Measurements from ENCODE around the gene NBPF12. TPM values are rescaled to one million over a fixed set of nuclear protein-coding genes. Genes with fewer than 3 reads are reported as not detected.
"Not testable (repeated sequence)": the region's sequence is repeated elsewhere in the genome, so short reads cannot be mapped to it uniquely, and the experiment has no call there.

NBPF12 gene
- total RNA-seq, 2 experiments from 2014 or later, result 7.8 to 7.9 TPM

- DNase-seq; H3K9me3 Mint-ChIP-seq; intact Hi-C loops (cut with micrococcal nuclease); POLR2A ChIA-PET; H3K36me3 Mint-ChIP-seq; H3K4me3 Mint-ChIP-seq; CTCF ChIA-PET; H3K27ac Mint-ChIP-seq; H3K27me3 Mint-ChIP-seq: not testable (repeated sequence)
- peaks cover 16% of the 10 kb centered on the region for H3K4me1 Mint-ChIP-seq (ENCODE audit: low read depth)
Measured at GRCh38 chr1:147026975-147027374, 88.9 kb downstream of the NBPF12 start.

GRCh38 chr1:147030066-147030653, 92.0 kb downstream of the NBPF12 start:
- CTCF ChIA-PET; H3K36me3 Mint-ChIP-seq; H3K27ac Mint-ChIP-seq; intact Hi-C loops (cut with micrococcal nuclease); H3K9me3 Mint-ChIP-seq; H3K27me3 Mint-ChIP-seq; H3K4me3 Mint-ChIP-seq; DNase-seq: not testable (repeated sequence)
- peaks cover 29% of the 10 kb centered on the region for H3K4me1 Mint-ChIP-seq (ENCODE audit: low read depth)
- POLR2A ChIA-PET, result interaction anchor here (1.2 kb wide), 1 partner anchor 54 kb away, joined by 5 read pairs; no protein-coding TSS in a partner anchor

- no peaks in the 10 kb centered on the region for H3K36me3 Mint-ChIP-seq
Measured at GRCh38 chr1:147039916-147040315, 101.8 kb downstream of the NBPF12 start.

GRCh38 chr1:147042891-147043290, 104.8 kb downstream of the NBPF12 start:
- intact Hi-C loops (cut with micrococcal nuclease); H3K27me3 Mint-ChIP-seq; H3K4me3 Mint-ChIP-seq; H3K36me3 Mint-ChIP-seq; DNase-seq; H3K9me3 Mint-ChIP-seq: not testable (repeated sequence)
- H3K27ac Mint-ChIP-seq, result peak overlapping the region; percentile 59
- H3K4me1 Mint-ChIP-seq (ENCODE audit: low read depth), result peaks cover 45% of the 10 kb centered on the region
- ChIA-PET POLR2A (interaction anchor here (1.4 to 3.7 kb wide), 2 partner anchors 11 to 42 kb away, joined by 3 to 34 read pairs; no protein-coding TSS in a partner anchor), CTCF (interaction anchor here (0.7 kb wide), 1 partner anchor 42 kb away, joined by 3 read pairs; no protein-coding TSS in a partner anchor)

More at GRCh38 chr1:147039916-147040315, 101.8 kb downstream of the NBPF12 start:
- no peaks in the 10 kb centered on the region for H3K27me3 Mint-ChIP-seq
- no peaks in the 10 kb centered on the region for H3K9me3 Mint-ChIP-seq
- intact Hi-C loops (cut with micrococcal nuclease), result no loop called here
- ChIA-PET CTCF (no interaction called here), POLR2A (no interaction called here)
- DNase-seq, result no peak
- peaks cover 23% of the 10 kb centered on the region for H3K4me1 Mint-ChIP-seq (ENCODE audit: low read depth)
- peak overlapping the region; percentile 38 for H3K27ac Mint-ChIP-seq
- peak overlapping the region; percentile 26 for H3K4me3 Mint-ChIP-seq

GRCh38 chr1:147044511-147044910, 106.4 kb downstream of the NBPF12 start:
- peaks cover 49% of the 10 kb centered on the region for H3K4me1 Mint-ChIP-seq (ENCODE audit: low read depth)
- POLR2A ChIA-PET; H3K27ac Mint-ChIP-seq; H3K27me3 Mint-ChIP-seq; H3K9me3 Mint-ChIP-seq; H3K4me3 Mint-ChIP-seq; DNase-seq; CTCF ChIA-PET; H3K36me3 Mint-ChIP-seq; intact Hi-C loops (cut with micrococcal nuclease): not testable (repeated sequence)

Other genes starting within 250 kb of the NBPF12 start
- gene PRKAB2, start 234.1 kb downstream of the NBPF12 start, total RNA-seq, result 1 to 10 TPM; 7.0 to 7.4 TPM